ENCODE results near the gene RHOXF1.
"Not testable (repeated sequence)": the region's sequence is repeated elsewhere in the genome, so short reads cannot be mapped to it uniquely, and the experiment has no call there.

Gene RHOXF1, protein sequence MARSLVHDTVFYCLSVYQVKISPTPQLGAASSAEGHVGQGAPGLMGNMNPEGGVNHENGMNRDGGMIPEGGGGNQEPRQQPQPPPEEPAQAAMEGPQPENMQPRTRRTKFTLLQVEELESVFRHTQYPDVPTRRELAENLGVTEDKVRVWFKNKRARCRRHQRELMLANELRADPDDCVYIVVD

DNA sequence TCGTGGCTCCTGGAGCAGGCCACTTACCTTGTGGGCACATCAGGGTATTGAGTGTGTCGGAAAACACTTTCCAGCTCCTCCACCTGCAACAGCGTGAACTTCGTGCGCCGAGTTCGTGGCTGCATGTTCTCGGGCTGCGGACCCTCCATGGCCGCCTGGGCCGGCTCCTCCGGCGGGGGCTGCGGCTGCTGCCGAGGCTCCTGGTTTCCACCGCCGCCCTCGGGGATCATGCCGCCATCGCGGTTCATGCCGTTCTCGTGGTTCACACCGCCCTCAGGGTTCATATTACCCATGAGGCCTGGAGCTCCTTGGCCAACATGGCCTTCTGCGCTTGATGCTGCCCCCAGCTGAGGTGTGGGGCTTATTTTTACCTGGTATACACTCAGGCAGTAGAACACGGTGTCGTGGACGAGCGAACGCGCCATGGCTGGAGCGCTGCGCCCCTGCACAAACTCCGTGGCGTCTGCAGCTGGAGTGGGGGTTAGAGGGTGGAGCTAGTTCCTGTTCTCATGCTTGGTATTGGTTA lies at the start of gene RHOXF1:
Gene RHOXF1 (minus strand): TSS at position 476 of the 526 bp plus-strand sequence. CDS start 51 bp downstream, at position 425.
- no peak for DNase-seq (ENCODE audit: low read depth, low spot score)

DNA sequence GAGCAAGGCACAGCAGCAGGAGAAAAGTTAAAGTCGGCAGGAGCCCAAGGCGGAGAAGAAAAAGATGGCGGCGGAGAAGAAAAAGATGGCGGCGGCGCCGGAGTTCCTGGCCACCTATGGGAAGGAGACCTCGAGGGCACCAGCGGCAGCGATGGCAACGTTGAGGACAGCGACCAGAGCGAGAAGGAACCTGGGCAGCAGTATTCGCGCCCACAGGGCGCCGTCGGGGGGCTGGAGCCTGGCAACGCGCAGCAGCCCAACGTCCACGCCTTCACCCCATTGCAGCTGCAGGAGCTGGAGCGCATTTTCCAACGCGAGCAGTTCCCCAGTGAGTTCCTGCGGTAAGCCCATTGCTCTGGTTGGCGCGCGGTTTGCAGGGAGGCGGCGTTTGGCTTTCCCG lies 43.4 kb upstream of the RHOXF1 start:
- not testable (repeated sequence) for DNase-seq (ENCODE audit: low read depth, low spot score)

DNA sequence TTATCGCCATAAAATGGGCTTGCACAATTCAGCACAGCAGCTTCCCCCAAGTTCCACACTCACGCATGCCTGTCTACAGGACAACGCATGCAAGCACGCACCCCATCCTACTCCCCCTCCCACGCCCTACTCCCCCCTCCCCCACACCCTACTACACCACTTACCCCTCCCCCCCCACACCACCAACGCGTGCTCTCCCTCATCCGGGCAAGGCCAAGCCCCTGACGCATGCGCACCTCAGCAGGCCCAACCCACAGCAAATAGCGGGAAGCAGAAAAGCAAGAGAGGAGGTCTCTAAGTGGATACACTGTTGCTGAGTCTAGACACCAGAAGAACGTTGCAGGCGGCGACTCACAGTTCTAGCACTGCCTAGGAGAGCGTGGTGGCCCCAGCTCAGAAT lies 42.6 kb upstream of the RHOXF1 start, which contains the start of gene RHOXF2:
Gene RHOXF2 (plus strand): TSS at position 301 of the 400 bp plus-strand sequence. CDS start 138 bp downstream, outside the sequence.
- not testable (repeated sequence) for DNase-seq (ENCODE audit: low read depth, low spot score)

DNA sequence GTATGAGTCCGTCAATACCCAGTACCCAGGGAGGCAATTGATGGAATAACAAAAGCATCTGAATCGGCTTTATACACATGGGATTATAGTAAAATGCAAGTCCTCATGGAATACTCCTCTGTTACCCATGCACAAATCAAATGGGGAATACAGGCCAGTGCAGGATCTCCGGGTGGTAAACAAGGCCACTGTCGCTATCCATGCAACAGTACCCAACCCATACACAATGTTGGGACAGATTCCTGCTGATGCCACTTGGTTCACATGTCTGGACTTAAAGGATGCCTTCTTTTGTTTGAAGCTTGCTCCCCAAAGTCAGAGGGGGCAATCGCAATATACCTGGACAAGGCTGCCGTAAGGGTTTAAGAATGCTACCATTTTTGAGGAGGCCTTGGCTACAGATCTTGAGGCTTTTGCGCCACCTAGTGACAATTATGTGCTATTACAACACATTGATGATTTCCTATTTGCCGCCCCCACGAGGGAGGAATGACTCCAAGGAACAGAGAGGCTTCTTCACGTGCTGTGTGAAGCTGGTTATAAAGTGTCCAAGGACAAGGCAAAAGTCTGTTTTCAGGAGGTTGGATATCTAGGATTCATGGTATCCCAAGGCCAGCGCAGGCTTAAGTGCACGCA lies 34.5 kb upstream of the RHOXF1 start:
- DNase-seq (ENCODE audit: low read depth, low spot score), result not testable (repeated sequence)

DNA sequence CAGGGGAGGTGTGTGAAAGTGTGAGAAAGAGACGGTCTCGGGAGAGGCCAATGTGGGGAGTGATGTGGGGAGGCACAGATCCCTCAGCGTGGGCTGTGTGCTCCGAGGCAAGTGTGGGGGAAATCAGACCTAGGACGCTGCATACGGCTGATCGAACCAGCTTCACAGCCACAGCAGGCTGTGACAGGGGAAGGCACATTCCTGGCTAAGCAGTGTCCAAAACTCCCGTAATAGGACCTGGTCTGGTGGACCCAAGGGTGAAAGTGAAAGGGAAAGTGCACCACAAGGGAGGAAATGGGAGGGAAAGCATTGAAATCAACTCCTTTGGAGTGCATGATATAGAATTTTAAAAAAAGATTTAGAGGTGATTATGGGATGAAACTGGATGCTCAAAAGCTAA lies 31.8 kb upstream of the RHOXF1 start:
- no peak for DNase-seq (ENCODE audit: low read depth, low spot score)

DNA sequence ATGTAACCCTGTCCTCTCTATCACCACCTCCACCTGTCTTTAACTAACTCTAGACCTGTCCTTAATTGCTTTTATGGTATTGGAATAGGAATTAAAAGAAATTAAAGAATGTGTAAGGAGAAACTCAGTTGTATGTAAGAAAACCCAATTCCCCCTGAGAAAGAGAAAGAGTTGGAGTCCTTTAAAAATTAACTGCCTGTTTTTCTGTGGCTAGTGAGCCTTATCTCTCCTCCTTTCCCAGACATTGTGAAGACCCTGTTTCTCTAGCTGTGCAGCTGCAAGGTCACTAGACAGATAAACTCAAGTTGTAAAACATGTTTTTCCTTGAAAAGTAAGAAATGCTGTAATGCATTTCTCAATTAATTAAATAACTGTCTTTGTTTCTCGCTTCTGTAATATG lies 30.6 kb upstream of the RHOXF1 start:
- not testable (repeated sequence) for DNase-seq (ENCODE audit: low read depth, low spot score)

DNA sequence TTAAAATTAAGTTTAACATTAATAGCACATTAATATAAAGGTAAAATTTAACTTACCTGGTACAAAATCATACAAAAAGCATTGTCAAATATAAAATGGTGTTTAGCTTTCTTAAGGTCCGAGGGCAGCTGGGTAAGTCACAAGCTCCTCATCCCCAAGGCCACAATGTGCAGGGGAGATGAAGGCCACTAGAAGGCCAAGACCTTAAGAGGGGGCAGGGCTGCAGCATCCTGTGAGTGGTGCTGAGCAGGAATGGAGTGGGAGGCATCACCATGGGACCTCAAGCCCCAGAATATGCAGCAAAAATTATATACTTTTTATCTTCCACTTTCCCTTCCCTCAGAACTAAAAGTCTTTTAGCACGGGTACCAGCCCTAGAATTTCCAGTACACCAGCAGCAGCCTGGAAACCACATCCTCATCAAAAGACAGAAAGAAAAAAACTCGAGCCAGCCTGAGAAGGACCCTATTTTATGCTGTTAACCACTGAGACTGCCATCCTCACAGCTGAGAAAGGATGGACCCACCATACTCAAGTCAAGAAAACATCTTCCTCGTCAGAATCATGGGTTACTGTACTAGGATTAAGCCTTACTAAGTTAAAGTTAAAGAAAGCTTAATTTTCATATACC lies 29.7 kb upstream of the RHOXF1 start:
- no peak for DNase-seq (ENCODE audit: low read depth, low spot score)

DNA sequence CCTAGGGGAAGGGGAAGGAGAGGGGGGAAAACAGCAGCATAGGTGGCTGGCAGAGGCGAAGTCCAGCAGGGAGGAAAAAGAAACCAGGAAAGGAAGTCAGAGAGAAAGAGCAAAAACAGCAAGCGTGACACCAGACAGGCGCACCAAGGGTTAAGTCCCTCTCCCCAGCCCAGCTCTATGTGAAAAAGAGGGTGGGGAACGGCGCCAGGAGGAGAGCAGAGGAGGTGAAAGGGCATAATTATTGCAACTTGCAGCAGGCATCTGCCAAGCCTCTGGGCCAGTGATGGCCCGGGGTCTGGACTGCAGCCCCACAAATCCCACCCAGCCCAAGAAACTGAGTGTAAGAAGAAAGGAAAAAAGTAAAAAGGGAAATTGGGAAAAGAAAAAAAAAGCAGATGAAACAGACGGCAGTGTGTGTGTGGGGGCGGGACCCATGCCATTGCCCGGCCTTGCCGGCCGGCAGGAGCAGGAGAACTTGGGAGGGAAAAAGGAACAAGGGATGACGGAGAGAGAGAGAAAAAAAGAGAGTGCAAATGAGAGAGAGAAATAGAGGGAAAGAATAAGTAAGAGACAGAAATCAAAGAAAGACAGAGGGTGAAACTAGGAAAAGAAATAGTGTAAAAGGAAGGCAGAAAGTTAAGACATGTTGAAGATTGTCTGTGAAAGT lies 28.6 kb upstream of the RHOXF1 start:
- DNase-seq (ENCODE audit: low read depth, low spot score), result no peak

DNA sequence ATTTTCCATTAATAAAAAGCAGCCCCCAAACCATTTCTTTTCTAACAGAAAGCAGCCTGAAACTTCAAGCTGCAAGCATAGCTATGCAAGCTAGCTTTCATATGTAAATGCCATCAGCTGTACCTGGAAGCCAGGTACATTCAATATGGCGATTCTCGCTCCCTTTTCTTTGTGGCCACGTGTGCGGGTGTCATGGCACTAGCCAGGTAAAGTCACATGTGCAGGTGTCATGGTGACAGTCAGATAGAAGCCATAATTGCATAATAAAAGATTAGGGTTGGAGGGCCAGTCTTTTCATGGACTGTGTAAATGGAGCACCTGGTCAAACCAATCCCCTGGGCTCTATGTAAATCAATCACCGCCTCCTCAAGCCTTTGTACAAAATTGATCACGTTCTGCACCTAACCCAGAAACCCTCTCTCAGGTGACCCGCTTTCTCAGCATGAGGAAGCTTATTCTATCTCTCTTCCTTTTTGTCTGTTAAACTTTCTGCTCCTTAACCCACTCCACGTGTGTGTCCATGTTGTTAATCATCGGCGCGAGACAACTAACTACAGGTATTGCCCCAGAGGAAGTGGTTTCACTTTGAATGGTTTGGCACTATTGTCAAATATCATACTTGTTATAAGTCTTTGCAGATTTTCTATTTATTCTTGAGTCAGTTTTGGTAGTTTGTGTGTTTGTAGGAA lies 24.7 kb upstream of the RHOXF1 start:
- DNase-seq (ENCODE audit: low read depth, low spot score), result no peak

DNA sequence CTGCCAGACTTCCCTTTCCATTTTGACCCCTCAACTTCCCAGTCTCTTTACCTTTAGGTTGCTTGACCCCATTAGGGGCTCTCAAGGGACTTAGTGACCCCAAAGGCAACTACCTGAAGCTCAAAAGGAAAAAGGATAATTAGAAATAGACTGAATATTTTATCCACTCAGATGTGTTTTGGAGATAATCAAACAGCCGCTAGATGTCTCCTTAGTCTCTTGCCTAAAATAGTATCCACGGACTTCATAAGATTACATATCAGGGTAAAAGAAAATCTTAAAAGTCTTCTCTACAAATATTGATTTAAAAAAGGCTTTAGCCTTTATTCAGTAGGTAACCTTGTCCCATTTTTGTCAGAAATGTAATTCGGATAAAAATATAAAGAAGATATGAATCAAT lies 21.7 kb upstream of the RHOXF1 start:
- DNase-seq (ENCODE audit: low read depth, low spot score), result no peak

DNA sequence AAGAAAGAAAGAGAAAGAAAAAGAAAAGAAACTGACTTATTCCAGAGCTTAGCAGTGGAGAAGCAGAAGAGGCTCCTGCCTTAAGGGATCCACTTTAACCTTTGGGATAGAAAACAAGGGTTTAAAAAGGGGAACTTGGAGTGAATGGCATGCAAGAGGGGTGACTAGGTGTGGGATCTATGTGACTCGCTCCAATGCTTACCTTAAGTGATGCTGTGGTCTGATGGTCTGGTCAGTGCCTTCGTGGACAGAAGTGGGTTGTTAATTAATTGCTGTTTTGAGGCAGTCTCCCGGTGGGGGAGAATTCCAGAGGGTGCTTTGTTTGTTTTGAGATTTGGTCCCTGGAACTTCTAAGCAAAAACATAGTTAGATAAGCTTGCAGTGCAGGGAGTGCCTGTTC lies 21.1 kb upstream of the RHOXF1 start:
- no peak for DNase-seq (ENCODE audit: low read depth, low spot score)

DNA sequence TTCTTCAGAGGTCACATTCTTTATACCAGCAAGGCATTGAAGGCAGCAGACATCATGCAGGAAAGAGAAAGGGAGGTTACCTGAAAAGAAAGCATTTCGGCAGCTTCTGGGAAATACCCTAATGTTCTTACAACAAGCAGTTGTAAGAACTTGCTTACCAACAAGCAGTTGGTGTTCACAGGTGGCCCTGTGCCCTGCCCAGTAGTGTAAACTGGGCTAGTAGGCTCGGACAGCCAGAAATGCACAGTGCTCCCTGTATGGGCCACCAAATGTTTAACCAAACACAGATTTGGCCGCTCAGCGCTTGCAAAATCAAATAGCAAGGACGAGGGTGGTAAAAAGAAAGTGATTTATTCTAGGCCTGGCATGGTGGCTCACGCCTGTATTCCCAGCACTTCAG lies 20.4 kb upstream of the RHOXF1 start:
- no peak for DNase-seq (ENCODE audit: low read depth, low spot score)

DNA sequence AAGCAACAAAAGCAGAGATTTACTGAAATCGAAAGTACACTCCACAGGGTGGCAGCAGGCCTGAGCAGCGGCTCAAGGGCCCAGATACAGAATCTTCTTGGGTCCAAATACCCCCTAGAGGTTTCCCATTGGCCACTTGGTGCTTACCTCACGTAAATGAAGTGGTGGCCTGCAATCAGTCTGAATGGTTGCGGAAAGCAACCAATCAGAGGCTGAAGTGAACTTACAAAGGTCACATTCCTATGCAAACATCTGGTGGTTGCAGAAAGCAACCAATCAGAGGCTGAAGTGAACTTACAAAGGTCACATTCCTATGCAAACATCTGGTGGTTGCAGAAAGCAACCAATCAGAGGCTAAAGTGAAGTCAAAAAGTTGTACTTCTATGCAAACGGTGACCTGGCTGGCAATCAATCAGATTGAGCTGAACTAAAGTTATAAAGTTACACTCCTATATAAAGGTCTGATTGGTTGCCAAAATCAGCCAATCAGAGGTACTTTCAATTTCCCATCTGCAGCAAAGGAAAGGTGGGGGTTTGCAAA lies 12.7 kb upstream of the RHOXF1 start:
- DNase-seq (ENCODE audit: low read depth, low spot score), result not testable (repeated sequence)

DNA sequence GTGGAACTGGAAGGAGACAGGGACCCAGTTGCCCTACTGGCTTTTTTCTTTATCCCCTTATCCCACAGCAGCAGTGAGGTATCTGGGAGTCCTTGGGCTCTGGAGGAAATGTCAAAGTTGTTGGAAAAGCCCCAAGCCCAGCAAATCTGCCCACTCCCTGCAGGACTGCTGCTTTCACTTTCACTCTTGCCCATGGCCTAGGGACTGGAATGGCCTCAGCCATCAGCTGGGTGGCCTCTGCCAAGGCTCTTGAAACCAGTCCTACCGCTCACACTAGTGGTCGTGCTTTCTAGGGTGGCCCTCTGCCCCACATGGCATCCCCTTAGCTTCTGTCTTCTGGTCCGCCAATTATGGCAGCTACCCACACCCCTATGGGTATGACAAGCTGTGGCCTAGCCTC lies 9.7 kb upstream of the RHOXF1 start:
- DNase-seq (ENCODE audit: low read depth, low spot score), result no peak

DNA sequence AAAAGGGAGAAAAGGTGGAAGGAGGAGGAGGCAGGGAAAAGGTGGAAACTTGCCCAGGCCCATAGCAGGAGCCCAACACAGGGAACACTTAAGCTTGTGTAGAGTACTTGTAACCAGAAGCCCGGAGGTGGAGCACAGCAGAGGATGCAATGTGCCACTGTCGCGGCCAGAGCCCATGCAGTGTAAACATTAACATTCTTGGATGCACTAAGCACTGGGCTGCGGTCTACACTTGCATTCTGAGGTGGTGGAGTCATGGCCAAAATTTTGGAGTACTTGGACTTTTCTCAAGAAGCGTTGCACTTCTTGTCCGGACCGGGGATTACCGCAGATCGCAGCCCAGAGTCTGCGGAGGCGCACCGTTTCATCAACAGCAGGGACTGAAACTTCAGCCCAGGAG lies 4.5 kb upstream of the RHOXF1 start:
- DNase-seq (ENCODE audit: low read depth, low spot score), result no peak

DNA sequence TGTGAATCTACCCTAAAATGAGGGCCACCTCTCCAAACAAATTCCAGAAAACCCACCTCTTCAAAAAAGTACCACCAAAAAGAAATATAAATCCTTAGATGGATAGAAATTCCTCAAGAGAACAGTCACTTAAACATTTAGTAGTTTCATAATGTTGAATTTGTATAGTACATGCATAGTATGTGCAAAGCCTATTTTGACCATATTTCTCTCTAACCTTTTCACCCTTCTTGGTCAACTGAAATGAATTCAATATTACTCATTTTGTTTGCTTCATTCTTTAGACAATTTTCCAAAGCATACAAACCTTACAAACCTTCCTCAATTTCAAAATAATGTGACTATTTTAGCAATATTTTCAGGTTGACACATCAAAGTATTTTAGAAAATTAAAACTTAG lies 4.1 kb downstream of the RHOXF1 start:
- no peak for DNase-seq (ENCODE audit: low read depth, low spot score)

DNA sequence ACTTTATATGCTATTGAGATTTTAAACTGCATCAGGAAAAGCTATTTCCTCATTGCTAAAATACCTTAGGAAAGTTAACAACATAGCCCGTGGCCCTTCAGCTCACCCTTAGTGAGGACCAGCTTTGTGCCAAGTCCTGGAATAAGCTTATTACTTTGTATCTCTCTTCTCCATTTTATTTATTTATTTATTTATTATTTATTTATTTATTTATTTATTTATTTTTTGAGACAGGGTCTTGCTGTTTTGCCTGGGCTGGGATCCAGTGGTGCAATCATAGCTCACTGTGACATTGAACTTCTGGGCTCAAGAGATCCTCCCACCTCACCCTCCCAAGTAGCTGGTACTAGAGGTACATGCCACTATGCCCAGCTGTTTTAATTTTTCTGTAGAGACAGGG lies 6.3 kb downstream of the RHOXF1 start:
- DNase-seq (ENCODE audit: low read depth, low spot score), result no peak

DNA sequence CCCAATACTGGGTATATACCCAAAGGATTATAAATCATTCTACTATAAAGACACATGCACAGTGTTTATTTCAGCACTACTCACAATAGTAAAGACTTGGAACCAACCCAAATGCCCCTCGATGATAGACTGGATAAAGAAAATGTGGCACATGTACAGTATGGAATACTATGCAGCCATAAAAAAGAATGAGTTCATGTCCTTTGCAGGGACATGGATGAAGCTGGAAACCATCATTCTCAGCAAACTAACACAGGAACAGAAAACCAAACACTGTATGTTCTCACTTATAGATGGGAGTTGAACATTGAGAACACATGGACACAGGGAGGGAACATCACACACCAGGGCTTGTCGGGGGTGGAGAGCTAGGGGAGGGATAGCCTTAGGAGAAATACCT lies 11.0 kb downstream of the RHOXF1 start:
- not testable (repeated sequence) for DNase-seq (ENCODE audit: low read depth, low spot score)

DNA sequence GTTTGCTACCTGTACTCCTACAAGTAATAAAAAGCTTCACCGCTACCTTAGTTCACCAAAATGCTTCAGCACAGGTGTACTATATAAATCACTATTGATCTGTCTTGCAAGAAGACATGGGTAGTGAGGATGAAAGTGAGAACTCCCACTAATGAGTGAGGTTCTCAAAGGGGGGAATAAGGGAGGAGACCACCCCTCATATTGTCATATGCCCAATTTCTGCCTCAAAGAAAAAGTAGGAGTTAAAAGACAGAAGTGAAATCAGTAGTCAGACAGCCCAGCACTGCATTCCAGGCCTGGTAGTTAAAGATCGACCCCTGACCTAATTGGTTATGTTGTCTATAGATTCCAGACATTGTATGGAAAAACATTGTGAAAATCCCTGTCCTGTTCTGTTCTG lies 14.7 kb downstream of the RHOXF1 start:
- DNase-seq (ENCODE audit: low read depth, low spot score), result not testable (repeated sequence)

DNA sequence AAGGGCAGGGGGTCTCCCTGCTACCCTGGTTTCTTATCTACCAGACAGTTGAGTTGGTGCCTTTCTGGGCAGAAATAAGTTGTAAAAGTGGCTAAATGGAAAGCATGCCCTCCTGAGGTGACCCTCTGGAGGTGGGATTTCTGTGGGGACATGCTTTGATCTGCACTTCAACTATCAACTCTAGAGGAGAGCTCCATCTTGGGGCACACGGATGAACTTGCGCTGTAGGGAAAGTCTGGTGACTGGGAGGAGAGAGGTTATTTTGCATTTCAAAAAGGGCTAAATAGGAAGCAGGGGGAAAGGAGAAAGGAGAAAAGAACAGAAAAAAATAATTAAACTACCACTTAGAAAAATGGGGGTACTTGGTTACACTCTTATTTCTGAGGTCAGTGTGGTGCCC lies 25.5 kb downstream of the RHOXF1 start:
- DNase-seq (ENCODE audit: low read depth, low spot score), result no peak

DNA sequence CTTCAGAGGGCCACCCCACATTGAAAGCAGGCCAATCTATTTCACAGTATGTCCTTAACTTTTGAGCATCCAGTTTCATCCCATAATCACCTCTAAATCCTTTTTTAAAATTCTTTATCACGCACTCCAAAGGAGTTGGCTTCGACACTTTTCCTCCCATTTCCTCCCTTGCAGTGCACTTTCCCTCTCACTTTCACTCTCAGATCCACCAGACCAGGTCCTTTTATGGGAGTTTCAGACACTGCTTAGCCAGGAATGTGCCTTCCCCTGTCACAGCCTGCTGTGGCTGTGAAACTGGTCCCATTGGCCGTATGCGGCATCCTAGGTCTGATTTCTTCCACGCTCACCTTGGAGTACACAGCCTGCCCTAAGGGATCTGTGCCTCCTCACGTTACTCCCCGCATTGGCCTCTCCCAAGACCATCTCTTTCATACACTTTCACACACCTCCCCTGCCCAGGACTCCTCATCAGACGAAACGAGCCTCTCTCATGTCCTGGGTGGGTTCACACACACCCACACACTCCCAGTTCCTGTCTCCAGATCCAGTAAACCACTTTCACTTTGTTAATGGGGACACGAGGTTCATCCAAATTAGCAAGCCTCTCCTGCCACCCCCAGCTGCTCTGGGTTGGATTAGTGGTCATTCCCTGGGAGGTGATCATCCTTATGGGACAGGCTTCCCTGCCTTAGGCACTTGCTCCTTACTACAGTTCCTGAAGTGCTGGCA lies 28.3 kb downstream of the RHOXF1 start:
- no peak for DNase-seq (ENCODE audit: low read depth, low spot score)
